ENCODE data around the gene GOLGB1.
"Not testable (repeated sequence)": the region's sequence is repeated elsewhere in the genome, so short reads cannot be mapped to it uniquely, and the experiment has no call there.

GOLGB1 gene

GRCh38 chr3:121692010-121692699, 57.4 kb downstream of the GOLGB1 start:
- Histone ChIP-seq H3F3A (ENCODE audit: insufficient read depth, low read length) (peaks cover 19% of the 10 kb centered on the region), H3K4me1 (ENCODE audit: low read length) (peaks cover 20% of the 10 kb centered on the region), H3K27me3 (replicated peaks; ENCODE audit: insufficient read depth, low read length) (no peaks in the 10 kb centered on the region), H3K27ac (ENCODE audit: low read length) (peak overlapping the region; percentile 56; the same call in 1 of the 2 replicates), H3K4me3 (ENCODE audit: low read length) (no peak overlapping the region), H3K9me2 (replicated peaks; ENCODE audit: insufficient read depth, low read length) (no peaks in the 10 kb centered on the region), H3K4me2 (ENCODE audit: low read depth, low read length) (no peak overlapping the region; the same call in 1 of the 2 replicates), H3K9ac (ENCODE audit: low read length) (no peak overlapping the region), H3K36me3 (replicated peaks; ENCODE audit: insufficient read depth, low read length) (no peaks in the 10 kb centered on the region), H3K9me3 (replicated peaks; ENCODE audit: insufficient read depth, low read length) (no peaks in the 10 kb centered on the region), H2AFZ (ENCODE audit: low read length) (no peak overlapping the region), H4K20me1 (ENCODE audit: insufficient read depth, low read length) (no peaks in the 10 kb centered on the region), H3K79me2 (ENCODE audit: low read length) (no peaks in the 10 kb centered on the region)
- TF ChIP-seq CTCF (IDR thresholded peaks at IDR 0.05; ENCODE audit: low read length) (no peak), EZH2phosphoT487 (IDR thresholded peaks at IDR 0.05; ENCODE audit: low read length) (no peak), EZH2 (optimal IDR thresholded peaks at IDR 0.05; ENCODE audit: low read depth, low read length) (no peak)
- no peak for DNase-seq

- Histone ChIP-seq H3K9ac (ENCODE audit: low read length) (no peak overlapping the region), H3K36me3 (replicated peaks; ENCODE audit: insufficient read depth, low read length) (no peaks in the 10 kb centered on the region), H3K27me3 (replicated peaks; ENCODE audit: insufficient read depth, low read length) (no peaks in the 10 kb centered on the region), H3K4me1 (ENCODE audit: low read length) (peaks cover 20% of the 10 kb centered on the region), H3K9me2 (replicated peaks; ENCODE audit: insufficient read depth, low read length) (no peaks in the 10 kb centered on the region), H3K4me3 (ENCODE audit: low read length) (no peak overlapping the region), H4K20me1 (ENCODE audit: insufficient read depth, low read length) (no peaks in the 10 kb centered on the region), H3K79me2 (ENCODE audit: low read length) (no peaks in the 10 kb centered on the region), H3K9me3 (replicated peaks; ENCODE audit: insufficient read depth, low read length) (no peaks in the 10 kb centered on the region), H3K4me2 (ENCODE audit: low read depth, low read length) (peak overlapping the region; percentile 14), H3K27ac (ENCODE audit: low read length) (peak overlapping the region; percentile 56; the same call in 1 of the 2 replicates), H2AFZ (ENCODE audit: low read length) (no peak overlapping the region), H3F3A (ENCODE audit: insufficient read depth, low read length) (peaks cover 19% of the 10 kb centered on the region)
- TF ChIP-seq CTCF (IDR thresholded peaks at IDR 0.05; ENCODE audit: low read length) (no peak), EZH2 (optimal IDR thresholded peaks at IDR 0.05; ENCODE audit: low read depth, low read length) (no peak), EZH2phosphoT487 (IDR thresholded peaks at IDR 0.05; ENCODE audit: low read length) (no peak)
- DNase-seq = peak; percentile 46
Observed at GRCh38 chr3:121690777-121691405, 58.6 kb downstream of the GOLGB1 start.

- H3K4me3 ChIP-seq (ENCODE audit: low read length); H4K20me1 ChIP-seq (ENCODE audit: insufficient read depth, low read length); H3K9me3 ChIP-seq (replicated peaks; ENCODE audit: insufficient read depth, low read length); H3K36me3 ChIP-seq (replicated peaks; ENCODE audit: insufficient read depth, low read length); H3K27me3 ChIP-seq (replicated peaks; ENCODE audit: insufficient read depth, low read length); H2AFZ ChIP-seq (ENCODE audit: low read length); H3K9me2 ChIP-seq (replicated peaks; ENCODE audit: insufficient read depth, low read length); DNase-seq; H3K79me2 ChIP-seq (ENCODE audit: low read length); H3K9ac ChIP-seq (ENCODE audit: low read length); H3K27ac ChIP-seq (ENCODE audit: low read length); H3K4me2 ChIP-seq (ENCODE audit: low read depth, low read length): not testable (repeated sequence)
- peaks cover 19% of the 10 kb centered on the region for H3F3A ChIP-seq (ENCODE audit: insufficient read depth, low read length)
- H3K4me1 ChIP-seq (ENCODE audit: low read length) = peaks cover 20% of the 10 kb centered on the region
Observed at GRCh38 chr3:121688747-121689146, 60.8 kb downstream of the GOLGB1 start.

GRCh38 chr3:121681792-121682191, 67.7 kb downstream of the GOLGB1 start:
- Histone ChIP-seq H3K9ac (ENCODE audit: low read length) (no peak overlapping the region), H3F3A (ENCODE audit: insufficient read depth, low read length) (no peaks in the 10 kb centered on the region), H3K79me2 (ENCODE audit: low read length) (no peaks in the 10 kb centered on the region), H3K9me3 (replicated peaks; ENCODE audit: insufficient read depth, low read length) (no peaks in the 10 kb centered on the region), H4K20me1 (ENCODE audit: insufficient read depth, low read length) (no peaks in the 10 kb centered on the region), H3K36me3 (replicated peaks; ENCODE audit: insufficient read depth, low read length) (no peaks in the 10 kb centered on the region; the same call in 1 of the 2 replicates), H2AFZ (ENCODE audit: low read length) (no peak overlapping the region), H3K27ac (ENCODE audit: low read length) (no peak overlapping the region), H3K4me3 (ENCODE audit: low read length) (no peak overlapping the region), H3K4me2 (ENCODE audit: low read depth, low read length) (no peak overlapping the region), H3K4me1 (ENCODE audit: low read length) (no peaks in the 10 kb centered on the region), H3K27me3 (replicated peaks; ENCODE audit: insufficient read depth, low read length) (no peaks in the 10 kb centered on the region), H3K9me2 (replicated peaks; ENCODE audit: insufficient read depth, low read length) (no peaks in the 10 kb centered on the region)
- TF ChIP-seq EZH2 (optimal IDR thresholded peaks at IDR 0.05; ENCODE audit: low read depth, low read length) = no peak
- no peak for TF ChIP-seq EZH2phosphoT487 (IDR thresholded peaks at IDR 0.05; ENCODE audit: low read length)
- TF ChIP-seq CTCF (IDR thresholded peaks at IDR 0.05; ENCODE audit: low read length) = no peak
- no peak for DNase-seq

Measured in MM.1S (cell line).